Measurements from ENCODE around the gene ABR.
"Not testable (repeated sequence)": the region's sequence is repeated elsewhere in the genome, so short reads cannot be mapped to it uniquely, and the experiment has no call there.

ABR gene

GRCh38 chr17:1123393-1123831 is 56.4 kb downstream of the ABR start:
- Histone ChIP-seq H3K9me3 (ENCODE audit: severe bottlenecking) (no peaks in the 10 kb centered on the region), H3K27ac (ENCODE audit: poor library complexity, severe bottlenecking) (no peak overlapping the region), H3K4me3 (ENCODE audit: severe bottlenecking) (no peak overlapping the region), H3K27me3 (ENCODE audit: insufficient read depth, poor library complexity, severe bottlenecking) (no peaks in the 10 kb centered on the region), H3K4me1 (ENCODE audit: insufficient read depth, poor library complexity, severe bottlenecking) (peaks cover 6% of the 10 kb centered on the region), H3K36me3 (ENCODE audit: low read depth) (no peaks in the 10 kb centered on the region)
- no peak for ATAC-seq (ENCODE audit: low read depth)
- no peak for DNase-seq (ENCODE audit: low spot score)
- TF ChIP-seq, protein P1, sequence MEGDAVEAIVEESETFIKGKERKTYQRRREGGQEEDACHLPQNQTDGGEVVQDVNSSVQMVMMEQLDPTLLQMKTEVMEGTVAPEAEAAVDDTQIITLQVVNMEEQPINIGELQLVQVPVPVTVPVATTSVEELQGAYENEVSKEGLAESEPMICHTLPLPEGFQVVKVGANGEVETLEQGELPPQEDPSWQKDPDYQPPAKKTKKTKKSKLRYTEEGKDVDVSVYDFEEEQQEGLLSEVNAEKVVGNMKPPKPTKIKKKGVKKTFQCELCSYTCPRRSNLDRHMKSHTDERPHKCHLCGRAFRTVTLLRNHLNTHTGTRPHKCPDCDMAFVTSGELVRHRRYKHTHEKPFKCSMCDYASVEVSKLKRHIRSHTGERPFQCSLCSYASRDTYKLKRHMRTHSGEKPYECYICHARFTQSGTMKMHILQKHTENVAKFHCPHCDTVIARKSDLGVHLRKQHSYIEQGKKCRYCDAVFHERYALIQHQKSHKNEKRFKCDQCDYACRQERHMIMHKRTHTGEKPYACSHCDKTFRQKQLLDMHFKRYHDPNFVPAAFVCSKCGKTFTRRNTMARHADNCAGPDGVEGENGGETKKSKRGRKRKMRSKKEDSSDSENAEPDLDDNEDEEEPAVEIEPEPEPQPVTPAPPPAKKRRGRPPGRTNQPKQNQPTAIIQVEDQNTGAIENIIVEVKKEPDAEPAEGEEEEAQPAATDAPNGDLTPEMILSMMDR (IDR thresholded peaks at IDR 0.05; ENCODE audit: poor library complexity, severe bottlenecking) = no peak

DNA sequence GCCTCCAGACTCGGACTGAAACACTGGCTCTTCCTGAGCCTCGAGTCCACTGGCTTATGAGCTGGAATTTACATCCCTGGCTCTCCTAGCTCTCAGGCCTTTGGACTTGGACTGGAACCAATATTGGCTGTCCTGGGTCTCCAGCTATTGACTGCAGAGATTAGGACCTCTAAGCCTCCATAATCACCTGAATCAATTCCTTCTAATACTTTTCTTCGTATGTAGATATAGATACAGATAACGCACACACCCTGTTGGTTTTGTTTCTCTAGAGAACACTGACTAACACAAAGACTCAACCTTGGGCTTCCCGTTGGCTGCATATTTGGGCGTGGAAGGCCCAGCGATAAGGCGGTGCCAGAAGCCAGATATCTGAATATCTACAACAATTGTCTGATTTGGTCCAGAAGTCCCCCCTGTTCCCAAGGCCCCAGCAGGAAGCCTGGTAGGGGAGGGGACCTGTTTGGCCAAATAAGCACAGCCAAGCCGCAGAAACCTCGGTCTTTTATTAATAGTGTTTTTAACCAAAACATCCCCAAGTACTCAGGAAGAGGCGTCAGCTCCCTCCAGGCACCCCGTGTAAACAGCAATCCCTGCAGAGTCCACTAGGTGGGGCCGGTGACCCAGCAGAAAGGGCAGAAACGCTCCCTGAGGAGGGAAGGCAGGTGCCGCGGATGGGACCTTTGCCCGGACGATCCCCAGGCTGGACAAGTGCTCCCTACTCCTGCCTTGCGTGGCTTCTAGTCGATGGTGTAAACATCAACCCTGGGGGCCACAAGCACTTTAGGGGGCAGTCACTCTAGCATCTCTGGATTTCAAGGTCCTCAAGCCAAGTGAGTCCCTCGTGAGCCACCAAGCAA is 57.0 kb downstream of the ABR start:
- TF ChIP-seq, protein P1 (IDR thresholded peaks at IDR 0.05; ENCODE audit: poor library complexity, severe bottlenecking) = peak; percentile 95
- no peak for DNase-seq (ENCODE audit: low spot score)
- Histone ChIP-seq H3K4me1 (ENCODE audit: insufficient read depth, poor library complexity, severe bottlenecking) (peaks cover 6% of the 10 kb centered on the region), H3K9me3 (ENCODE audit: severe bottlenecking) (no peaks in the 10 kb centered on the region), H3K27me3 (ENCODE audit: insufficient read depth, poor library complexity, severe bottlenecking) (no peaks in the 10 kb centered on the region), H3K36me3 (ENCODE audit: low read depth) (no peaks in the 10 kb centered on the region), H3K4me3 (ENCODE audit: severe bottlenecking) (no peak overlapping the region), H3K27ac (ENCODE audit: poor library complexity, severe bottlenecking) (no peak overlapping the region)
- peak; percentile 80 for ATAC-seq (ENCODE audit: low read depth)

GRCh38 chr17:1121442-1121817 is 58.4 kb downstream of the ABR start:
- not testable (repeated sequence) for DNase-seq (ENCODE audit: low spot score); H3K9me3 ChIP-seq (ENCODE audit: severe bottlenecking); H3K27ac ChIP-seq (ENCODE audit: poor library complexity, severe bottlenecking); H3K4me1 ChIP-seq (ENCODE audit: insufficient read depth, poor library complexity, severe bottlenecking); H3K36me3 ChIP-seq (ENCODE audit: low read depth); H3K4me3 ChIP-seq (ENCODE audit: severe bottlenecking); H3K27me3 ChIP-seq (ENCODE audit: insufficient read depth, poor library complexity, severe bottlenecking); ATAC-seq (ENCODE audit: low read depth)

GRCh38 chr17:1120596-1121441 is 59.0 kb downstream of the ABR start:
- H3K36me3 ChIP-seq (ENCODE audit: low read depth) = no peaks in the 10 kb centered on the region
- no peaks in the 10 kb centered on the region for H3K9me3 ChIP-seq (ENCODE audit: severe bottlenecking)
- no peak overlapping the region for H3K4me3 ChIP-seq (ENCODE audit: severe bottlenecking)
- DNase-seq (ENCODE audit: low spot score) = no peak
- TF ChIP-seq, protein P1 (IDR thresholded peaks at IDR 0.05; ENCODE audit: poor library complexity, severe bottlenecking) = no peak
- no peak overlapping the region for H3K27ac ChIP-seq (ENCODE audit: poor library complexity, severe bottlenecking)
- H3K27me3 ChIP-seq (ENCODE audit: insufficient read depth, poor library complexity, severe bottlenecking) = no peaks in the 10 kb centered on the region
- ATAC-seq (ENCODE audit: low read depth) = no peak
- peaks cover 9% of the 10 kb centered on the region for H3K4me1 ChIP-seq (ENCODE audit: insufficient read depth, poor library complexity, severe bottlenecking)

DNA sequence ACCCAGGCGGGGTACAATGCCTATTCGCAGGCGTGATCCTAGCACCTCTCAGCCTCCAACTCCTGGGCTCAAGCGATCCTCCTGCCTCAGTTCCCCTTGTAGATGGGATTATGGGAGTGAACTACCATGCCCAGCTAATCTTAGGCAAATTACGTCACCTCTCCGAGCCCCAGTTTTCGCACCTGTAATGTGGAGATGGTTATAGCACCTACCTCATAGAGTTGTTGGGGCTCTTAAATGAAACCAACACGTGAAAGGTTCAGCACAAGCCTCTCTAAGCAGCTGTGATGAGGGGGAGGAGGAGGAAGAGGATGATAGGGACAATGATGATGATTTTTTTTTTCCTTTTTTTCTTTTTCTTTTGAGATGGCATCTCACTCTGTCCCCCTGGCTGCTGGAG is 59.9 kb downstream of the ABR start:
- TF ChIP-seq, protein P1 (IDR thresholded peaks at IDR 0.05; ENCODE audit: poor library complexity, severe bottlenecking) = no peak
- H3K27me3 ChIP-seq (ENCODE audit: insufficient read depth, poor library complexity, severe bottlenecking) = no peaks in the 10 kb centered on the region
- DNase-seq (ENCODE audit: low spot score) (no peak), ATAC-seq (ENCODE audit: low read depth) (no peak)
- H3K4me1 ChIP-seq (ENCODE audit: insufficient read depth, poor library complexity, severe bottlenecking) = peaks cover 18% of the 10 kb centered on the region
- H3K36me3 ChIP-seq (ENCODE audit: low read depth) = no peaks in the 10 kb centered on the region
- no peak overlapping the region for H3K27ac ChIP-seq (ENCODE audit: poor library complexity, severe bottlenecking)
- H3K9me3 ChIP-seq (ENCODE audit: severe bottlenecking) = no peaks in the 10 kb centered on the region
- no peak overlapping the region for H3K4me3 ChIP-seq (ENCODE audit: severe bottlenecking)
